Measurements from ENCODE around the gene RNU6-7. TPM values are rescaled to one million over a fixed set of nuclear protein-coding genes. Genes with fewer than 3 reads are reported as not detected.

Gene RNU6-7
- polyA plus RNA-seq, 1 of the 3 experiments (the other 2 are of a cell fraction), result not detected

GRCh38 chr14:32169191-32169590 is 32.7 kb upstream of the RNU6-7 start:
- Histone ChIP-seq H3K27me3 (ENCODE audit: insufficient read depth) (no peaks in the 10 kb centered on the region), H3K27ac (ENCODE audit: low read depth in 2 of 2, low read length in 1 of 2) (no peak overlapping the region), H3K4me1 (ENCODE audit: control insufficient read depth in 1 of 2, insufficient read depth in 2 of 2, low read depth in 1 of 2, low read length in 1 of 2) (no peaks in the 10 kb centered on the region), H3K9me3 (no peaks in the 10 kb centered on the region), H3K79me2 (ENCODE audit: insufficient read depth) (no peaks in the 10 kb centered on the region), H4K20me1 (ENCODE audit: insufficient read depth) (no peaks in the 10 kb centered on the region), H3K4me2 (no peak overlapping the region), H3K36me3 (replicated peaks in 1 of 2; ENCODE audit: control insufficient read depth in 1 of 2, insufficient read depth in 2 of 2, low read length in 1 of 2) (no peaks in the 10 kb centered on the region), H3F3A (replicated peaks; ENCODE audit: insufficient read depth) (no peaks in the 10 kb centered on the region), H3K9me2 (no peaks in the 10 kb centered on the region), H3K9ac (no peak overlapping the region), H3K4me3 (ENCODE audit: low read depth in 2 of 2, low read length in 1 of 2) (no peak overlapping the region), H2AFZ (ENCODE audit: low read depth) (no peak overlapping the region)
- CTCF ChIA-PET, result no interaction called here
- WGBS (ENCODE audit: low lambda C conversion rate), result 85% methylated on average over 3 of the region's 3 CpGs
- POLR2A ChIA-PET, result no interaction called here
- no peak for TF ChIP-seq YY1 (IDR thresholded peaks at IDR 0.05; ENCODE audit: low read depth)
- DNase-seq, result no peak

DNA sequence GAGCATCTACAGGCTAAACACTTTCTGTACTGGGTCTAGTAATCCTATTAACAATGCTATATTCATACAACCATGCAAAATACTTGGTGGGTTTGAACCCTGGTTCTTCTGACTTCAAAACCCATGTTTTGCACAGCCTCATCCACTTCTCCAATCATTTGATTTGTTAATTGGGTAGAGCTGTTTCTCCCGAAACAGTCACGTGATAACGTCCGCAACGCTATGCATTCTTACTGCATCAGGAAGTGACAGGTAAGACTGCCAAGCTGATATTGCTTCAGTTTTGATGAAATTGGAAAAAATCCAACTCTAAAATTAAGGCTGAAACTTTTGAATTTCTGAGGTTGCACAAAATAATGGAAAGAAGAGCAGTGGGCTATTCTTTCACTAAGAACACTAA is 30.4 kb upstream of the RNU6-7 start:
- H3F3A ChIP-seq (replicated peaks; ENCODE audit: insufficient read depth), result no peaks in the 10 kb centered on the region
- whole genome bisulfite sequencing (ENCODE audit: low lambda C conversion rate), result 94% methylated on average over 5 of the region's 5 CpGs
- ChIA-PET CTCF (interaction anchor here (1.0 kb wide), 1 partner anchor 83 kb away, joined by 3 read pairs; no protein-coding TSS in a partner anchor), POLR2A (no interaction called here)
- H3K9me3 ChIP-seq, result no peaks in the 10 kb centered on the region
- no peaks in the 10 kb centered on the region for H3K9me2 ChIP-seq
- no peaks in the 10 kb centered on the region for H4K20me1 ChIP-seq (ENCODE audit: insufficient read depth)
- DNase-seq, result no peak
- H3K27ac ChIP-seq (ENCODE audit: low read depth in 2 of 2, low read length in 1 of 2), result no peak overlapping the region
- H3K27me3 ChIP-seq (ENCODE audit: insufficient read depth), result no peaks in the 10 kb centered on the region
- H3K79me2 ChIP-seq (ENCODE audit: insufficient read depth), result no peaks in the 10 kb centered on the region
- no peak overlapping the region for H3K4me3 ChIP-seq (ENCODE audit: low read depth in 2 of 2, low read length in 1 of 2)
- no peaks in the 10 kb centered on the region for H3K36me3 ChIP-seq (replicated peaks in 1 of 2; ENCODE audit: control insufficient read depth in 1 of 2, insufficient read depth in 2 of 2, low read length in 1 of 2)
- H3K9ac ChIP-seq, result no peak overlapping the region
- H3K4me2 ChIP-seq, result no peak overlapping the region
- no peak overlapping the region for H2AFZ ChIP-seq (ENCODE audit: low read depth)
- no peaks in the 10 kb centered on the region for H3K4me1 ChIP-seq (ENCODE audit: control insufficient read depth in 1 of 2, insufficient read depth in 2 of 2, low read depth in 1 of 2, low read length in 1 of 2)
- TF ChIP-seq REST (IDR thresholded peaks at IDR 0.05; ENCODE audit: low read depth, low read length) (no peak), JUND (IDR thresholded peaks at IDR 0.05) (no peak), FOXJ3 (CRISPR knock-in tag; IDR thresholded peaks at IDR 0.05) (no peak), FOXM1 (IDR thresholded peaks at IDR 0.05; ENCODE audit: low read depth) (no peak), NRF1 (IDR thresholded peaks at IDR 0.05; ENCODE audit: low read depth, low read length) (no peak), USF2 (IDR thresholded peaks at IDR 0.05; ENCODE audit: borderline replicate concordance, low read depth, low read length) (no peak), MEF2A (IDR thresholded peaks at IDR 0.05; ENCODE audit: borderline replicate concordance, low read depth) (no peak), EZH2phosphoT487 (IDR thresholded peaks at IDR 0.05; ENCODE audit: borderline replicate concordance, low read depth) (no peak), GATA2 (CRISPR knock-in tag; IDR thresholded peaks at IDR 0.05) (no peak), EP300 (IDR thresholded peaks at IDR 0.05; ENCODE audit: borderline replicate concordance in 1 of 2, low read depth in 1 of 2, low read length in 1 of 2) (no peak), SMC3 (IDR thresholded peaks at IDR 0.05; ENCODE audit: low read depth, low read length) (no peak), RXRA (IDR thresholded peaks at IDR 0.05; ENCODE audit: borderline replicate concordance, low read depth) (no peak), TCF12 (IDR thresholded peaks at IDR 0.05) (no peak), FOSL2 (IDR thresholded peaks at IDR 0.05; ENCODE audit: borderline replicate concordance, low read depth) (no peak), ZBTB33 (IDR thresholded peaks at IDR 0.05; ENCODE audit: borderline replicate concordance, low read depth) (no peak), MAX (IDR thresholded peaks at IDR 0.05; ENCODE audit: low read depth) (no peak)
- TF ChIP-seq, protein P1, sequence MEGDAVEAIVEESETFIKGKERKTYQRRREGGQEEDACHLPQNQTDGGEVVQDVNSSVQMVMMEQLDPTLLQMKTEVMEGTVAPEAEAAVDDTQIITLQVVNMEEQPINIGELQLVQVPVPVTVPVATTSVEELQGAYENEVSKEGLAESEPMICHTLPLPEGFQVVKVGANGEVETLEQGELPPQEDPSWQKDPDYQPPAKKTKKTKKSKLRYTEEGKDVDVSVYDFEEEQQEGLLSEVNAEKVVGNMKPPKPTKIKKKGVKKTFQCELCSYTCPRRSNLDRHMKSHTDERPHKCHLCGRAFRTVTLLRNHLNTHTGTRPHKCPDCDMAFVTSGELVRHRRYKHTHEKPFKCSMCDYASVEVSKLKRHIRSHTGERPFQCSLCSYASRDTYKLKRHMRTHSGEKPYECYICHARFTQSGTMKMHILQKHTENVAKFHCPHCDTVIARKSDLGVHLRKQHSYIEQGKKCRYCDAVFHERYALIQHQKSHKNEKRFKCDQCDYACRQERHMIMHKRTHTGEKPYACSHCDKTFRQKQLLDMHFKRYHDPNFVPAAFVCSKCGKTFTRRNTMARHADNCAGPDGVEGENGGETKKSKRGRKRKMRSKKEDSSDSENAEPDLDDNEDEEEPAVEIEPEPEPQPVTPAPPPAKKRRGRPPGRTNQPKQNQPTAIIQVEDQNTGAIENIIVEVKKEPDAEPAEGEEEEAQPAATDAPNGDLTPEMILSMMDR (IDR thresholded peaks at IDR 0.05), result no peak
